Measurements from ENCODE around the gene PRICKLE4.
"Not testable (repeated sequence)": the region's sequence is repeated elsewhere in the genome, so short reads cannot be mapped to it uniquely, and the experiment has no call there.

PRICKLE4 gene

GRCh38 chr6:41746107-41746506 is 34.5 kb upstream of the PRICKLE4 start:
- DNase-seq = no peak

- no peak for DNase-seq
Measured at GRCh38 chr6:41747256-41748101, 33.1 kb upstream of the PRICKLE4 start, which contains the start of gene PGC. PGC (minus strand) TSS chr6:41747397; CDS start chr6:41747334, 63 bp downstream.

DNA sequence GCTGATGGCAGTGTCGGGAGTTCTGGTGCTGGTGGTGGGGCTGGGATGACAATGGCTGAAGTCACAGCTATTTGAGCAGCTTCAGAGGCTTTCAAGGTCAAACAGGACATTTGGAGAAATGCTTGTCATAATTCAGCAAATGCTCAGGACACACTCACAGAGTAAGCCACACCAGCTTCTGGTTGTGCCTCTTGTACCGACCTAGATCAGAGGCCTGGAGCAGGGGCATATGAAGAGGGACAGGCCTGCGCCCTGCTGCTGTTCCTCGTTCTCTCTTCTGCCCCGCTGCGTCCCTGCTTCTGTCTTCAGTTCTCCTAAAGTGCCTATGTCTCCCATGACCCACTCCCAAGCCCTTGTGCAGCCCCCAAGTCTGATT is 32.5 kb upstream of the PRICKLE4 start:
- DNase-seq = no peak

GRCh38 chr6:41748542-41748941 is 32.0 kb upstream of the PRICKLE4 start:
- no peak for DNase-seq

GRCh38 chr6:41750374-41750773 is 30.2 kb upstream of the PRICKLE4 start:
- no peak for DNase-seq

DNA sequence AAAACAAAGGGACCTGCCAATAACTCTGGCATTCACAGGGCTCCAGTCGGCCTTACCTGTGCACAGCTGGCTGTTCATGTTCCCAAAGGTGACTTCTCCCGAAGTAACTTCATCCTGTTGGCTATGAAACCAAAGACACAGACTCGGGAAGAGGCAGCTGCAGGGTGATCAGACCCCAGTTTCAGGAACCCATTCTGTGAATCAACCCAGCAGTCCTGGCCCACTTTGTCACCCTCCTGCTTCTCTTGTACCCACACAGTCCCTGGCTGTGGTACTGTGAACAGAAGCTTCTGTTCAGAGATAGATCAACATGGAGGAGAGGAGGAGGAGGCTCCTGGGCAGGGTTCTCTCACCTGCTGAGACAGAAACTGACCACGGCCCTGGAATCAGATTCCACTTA is 24.7 kb upstream of the PRICKLE4 start:
- no peak for DNase-seq

DNA sequence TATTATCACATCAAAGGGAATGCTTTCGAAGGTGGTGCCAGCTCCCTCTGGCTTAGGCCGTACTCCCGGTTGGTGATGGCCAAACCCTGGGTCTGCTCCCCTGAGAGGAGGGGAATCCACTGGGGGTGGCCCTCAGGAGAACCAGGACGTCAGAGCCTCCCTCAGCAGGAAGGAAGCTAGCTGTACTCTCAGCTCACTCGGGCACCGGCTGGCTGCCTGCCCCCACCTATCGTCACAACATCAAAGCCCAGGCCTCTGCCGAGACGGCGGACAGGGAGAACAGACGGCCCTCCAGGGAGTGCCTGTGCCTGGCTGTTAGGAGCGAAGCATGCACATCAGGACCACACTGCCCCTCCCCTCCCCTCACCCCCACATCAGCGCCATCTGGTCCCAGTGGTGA is 24.2 kb upstream of the PRICKLE4 start:
- DNase-seq = no peak

GRCh38 chr6:41757271-41757670 is 23.3 kb upstream of the PRICKLE4 start:
- no peak for DNase-seq

GRCh38 chr6:41757931-41758640 is 22.5 kb upstream of the PRICKLE4 start:
- no peak for DNase-seq

GRCh38 chr6:41758641-41759035 is 21.9 kb upstream of the PRICKLE4 start:
- DNase-seq = no peak

DNA sequence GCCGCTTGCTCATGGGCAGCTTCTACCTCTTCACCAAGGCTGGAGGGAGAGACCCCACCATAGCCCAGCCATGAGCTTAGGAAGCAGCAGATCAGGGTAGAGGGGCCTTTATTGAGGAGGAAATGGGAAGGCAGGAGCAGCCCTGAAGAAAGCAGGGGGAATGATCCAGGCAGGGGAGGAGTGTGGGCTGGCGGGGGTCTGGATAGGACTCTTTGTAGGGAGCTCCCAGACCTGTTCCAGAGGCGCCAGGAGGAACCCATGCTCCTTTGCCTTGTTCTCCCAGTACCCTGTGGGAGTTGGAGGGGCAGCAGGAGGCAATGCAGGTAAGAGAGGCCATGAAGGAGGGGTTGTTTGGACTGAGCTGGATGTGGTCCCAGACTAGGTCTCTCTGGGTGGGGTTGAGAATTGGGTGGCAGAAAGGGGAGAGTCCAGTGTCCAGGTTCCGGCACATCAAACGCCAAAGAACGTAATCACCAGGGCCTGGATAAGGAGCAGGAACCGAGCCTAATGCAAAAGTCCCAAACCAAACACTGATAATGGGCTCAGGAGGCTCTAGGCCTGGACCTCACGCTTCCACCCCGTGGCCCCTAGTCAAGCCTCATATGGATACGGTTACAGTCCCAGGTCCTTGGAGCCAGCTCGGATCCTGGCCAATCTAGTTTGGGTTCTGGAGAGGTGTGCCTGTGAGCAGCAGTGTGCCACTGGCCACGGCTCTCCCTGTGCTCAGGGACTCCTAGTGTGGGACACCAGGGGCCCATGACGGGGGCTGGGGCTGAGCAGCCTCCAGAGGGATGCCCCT is 21.3 kb upstream of the PRICKLE4 start:
- no peak for DNase-seq

DNA sequence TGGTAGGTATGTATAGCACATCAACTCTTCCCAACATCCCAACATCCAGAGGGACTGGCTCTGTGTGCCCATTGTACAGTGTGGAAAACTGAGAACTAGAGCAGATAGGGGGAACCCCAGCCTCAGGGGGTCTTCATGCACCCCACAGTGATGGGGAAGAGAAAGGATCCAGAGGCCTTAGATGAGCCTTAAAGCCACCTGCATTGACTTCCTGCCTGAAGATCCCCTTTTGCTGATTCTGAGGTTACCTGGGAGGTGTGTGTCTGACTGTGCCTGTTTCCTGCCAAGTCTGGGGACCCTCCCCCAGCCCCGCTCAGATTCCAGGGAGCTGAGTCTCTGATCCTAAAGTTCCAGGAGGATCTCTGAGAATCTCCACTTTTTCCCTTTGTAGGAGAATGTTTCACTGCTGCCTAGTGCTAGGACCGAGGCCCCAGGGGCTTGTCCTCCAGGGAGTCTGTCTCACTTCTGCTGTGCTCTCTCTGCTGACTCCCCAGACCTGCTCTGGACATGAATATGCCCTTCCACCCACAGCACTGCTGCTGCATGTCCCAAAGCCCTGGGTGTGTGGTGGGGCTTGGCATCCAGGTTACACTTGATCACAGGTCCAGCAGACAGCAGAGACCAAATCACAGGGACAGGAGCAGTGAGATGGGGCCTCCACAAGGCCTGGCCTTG is 20.5 kb upstream of the PRICKLE4 start:
- no peak for DNase-seq

DNA sequence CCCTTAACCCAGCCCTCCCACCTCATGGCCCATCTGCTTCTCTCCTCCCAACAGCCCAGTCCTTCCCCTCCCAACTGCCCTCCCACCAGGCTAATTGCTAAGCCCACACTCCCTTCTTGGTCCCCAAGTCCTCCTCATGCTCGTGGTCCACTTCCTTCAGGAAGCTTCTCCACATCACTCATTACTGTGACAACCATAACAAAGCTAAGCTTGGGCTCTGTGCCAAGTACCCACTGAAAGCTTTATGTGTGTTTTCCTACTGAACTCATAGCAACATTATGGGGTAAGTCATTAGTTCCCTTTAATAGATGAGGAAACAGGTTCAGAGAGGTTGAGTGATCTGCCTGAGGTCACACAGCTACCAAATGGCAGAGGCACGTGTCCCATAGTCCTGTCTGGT is 17.1 kb upstream of the PRICKLE4 start:
- no peak for DNase-seq

DNA sequence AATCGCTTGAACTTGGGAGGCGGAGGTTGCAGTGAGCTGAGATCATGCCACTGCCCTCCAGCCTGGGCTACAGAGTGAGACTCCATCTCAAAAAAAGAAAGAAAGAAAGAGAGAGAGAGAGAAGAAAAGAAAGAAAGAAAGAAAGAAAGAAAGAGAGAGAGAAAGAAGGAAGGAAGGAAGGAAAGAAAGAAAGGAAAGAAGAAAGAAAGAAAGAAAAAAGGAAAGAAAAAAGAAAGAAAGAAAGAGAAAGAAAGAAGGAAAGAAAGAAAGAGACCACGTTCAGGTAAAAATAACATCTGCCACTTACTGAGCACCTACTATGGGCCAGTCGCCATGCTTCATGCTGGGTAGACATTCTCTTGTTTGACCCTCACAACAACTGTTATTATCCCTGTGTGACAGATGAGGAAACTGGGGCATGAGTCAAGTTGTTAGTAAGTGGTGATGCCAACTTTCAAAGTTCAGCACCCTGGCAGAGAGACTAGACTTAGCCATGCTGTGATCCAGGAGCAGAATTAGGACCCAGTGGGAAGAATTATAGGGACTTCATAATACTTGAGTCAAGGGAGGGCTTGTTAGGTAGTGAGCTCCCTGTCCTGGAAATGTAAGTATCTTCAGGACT is 14.4 kb upstream of the PRICKLE4 start:
- not testable (repeated sequence) for DNase-seq

DNA sequence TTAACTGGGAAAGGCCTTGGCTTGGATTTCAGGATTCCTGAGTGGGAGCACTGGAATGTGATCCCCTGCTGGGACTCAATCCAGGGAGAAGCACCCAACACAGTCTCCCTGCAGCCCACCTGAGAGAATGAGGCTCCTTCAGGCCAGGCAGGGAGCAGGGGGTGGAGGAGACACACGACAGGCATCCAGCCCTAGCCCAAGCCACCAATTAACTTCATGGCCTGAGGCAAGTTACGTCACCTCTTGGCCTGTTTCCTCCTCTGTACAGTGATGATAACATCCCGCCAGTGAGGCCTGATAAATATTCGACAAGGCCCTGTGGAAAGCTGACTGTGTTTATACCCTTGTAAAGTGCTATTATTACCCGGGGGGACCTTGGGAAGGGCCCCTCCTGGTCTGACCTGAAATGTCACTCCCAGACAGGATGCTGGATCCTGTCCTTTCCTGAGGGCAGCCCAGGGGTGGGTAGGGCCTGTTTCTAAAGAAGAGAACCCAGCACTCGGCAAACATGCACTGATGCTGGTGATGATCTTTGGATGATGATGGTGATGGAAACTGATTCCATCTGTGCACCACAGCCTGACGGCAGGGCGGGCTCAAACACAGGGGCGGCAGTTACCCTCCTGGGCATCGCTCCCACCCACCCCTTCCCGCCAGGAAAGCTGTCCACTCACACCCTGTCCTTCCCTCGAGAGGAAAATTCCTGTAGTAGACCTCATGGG is 13.3 kb upstream of the PRICKLE4 start:
- no peak for DNase-seq

DNA sequence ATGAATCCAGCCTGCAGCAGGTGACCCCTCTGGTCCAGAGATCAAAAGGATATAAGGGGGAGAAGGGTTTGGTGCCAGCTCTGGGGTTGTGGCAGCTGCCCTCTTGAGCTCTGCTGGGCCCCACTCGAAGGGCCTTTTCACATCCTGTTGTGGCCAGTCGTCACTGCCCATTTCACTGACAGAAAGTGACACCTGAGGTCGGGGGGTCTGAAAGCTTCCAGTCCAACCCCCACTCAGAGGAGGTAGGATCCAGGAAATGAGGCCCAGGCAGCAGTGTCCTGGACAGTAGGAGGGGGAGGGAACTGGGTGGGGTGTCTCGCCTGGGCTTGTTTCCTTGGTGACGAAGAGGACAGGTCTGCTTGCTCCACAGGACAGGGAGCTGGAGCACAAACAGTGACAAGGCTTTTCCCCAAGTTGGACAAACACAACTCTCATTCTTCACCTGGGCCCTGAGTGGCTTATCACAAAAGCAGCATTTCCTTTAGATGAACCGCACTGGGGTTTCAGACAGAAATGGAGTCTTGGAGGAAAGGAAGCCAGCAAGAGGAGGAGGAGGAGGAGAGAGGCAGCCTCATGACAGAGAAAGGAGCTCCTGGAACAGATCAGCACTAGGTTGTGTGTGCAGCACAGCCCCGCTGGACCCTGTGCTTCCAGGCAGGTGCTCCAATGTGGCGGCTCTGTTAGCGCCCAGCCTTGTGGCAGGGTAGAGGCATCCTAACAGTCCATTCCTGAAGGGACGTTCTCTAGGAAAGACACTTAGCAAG is 11.9 kb upstream of the PRICKLE4 start:
- no peak for DNase-seq

DNA sequence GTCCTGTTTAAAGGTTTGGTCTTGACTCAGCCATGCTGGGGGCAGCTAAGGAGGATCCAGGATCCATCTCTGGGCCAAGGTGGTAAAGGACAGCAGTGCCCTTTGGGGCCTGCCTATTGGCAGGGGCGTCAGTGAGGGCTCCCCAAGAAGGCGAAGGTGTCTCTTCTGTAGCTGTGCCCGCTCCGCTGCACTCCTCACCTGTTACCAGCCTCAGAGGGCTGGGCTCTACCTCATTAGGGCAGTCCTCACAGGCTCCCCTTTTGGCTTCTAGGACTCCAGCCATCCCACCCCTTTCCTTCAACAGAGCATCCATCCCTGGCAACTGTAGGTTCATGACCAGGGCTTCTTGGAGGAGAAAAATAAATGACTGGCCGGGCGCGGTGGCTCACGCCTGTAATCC is 11.2 kb upstream of the PRICKLE4 start:
- DNase-seq = no peak

DNA sequence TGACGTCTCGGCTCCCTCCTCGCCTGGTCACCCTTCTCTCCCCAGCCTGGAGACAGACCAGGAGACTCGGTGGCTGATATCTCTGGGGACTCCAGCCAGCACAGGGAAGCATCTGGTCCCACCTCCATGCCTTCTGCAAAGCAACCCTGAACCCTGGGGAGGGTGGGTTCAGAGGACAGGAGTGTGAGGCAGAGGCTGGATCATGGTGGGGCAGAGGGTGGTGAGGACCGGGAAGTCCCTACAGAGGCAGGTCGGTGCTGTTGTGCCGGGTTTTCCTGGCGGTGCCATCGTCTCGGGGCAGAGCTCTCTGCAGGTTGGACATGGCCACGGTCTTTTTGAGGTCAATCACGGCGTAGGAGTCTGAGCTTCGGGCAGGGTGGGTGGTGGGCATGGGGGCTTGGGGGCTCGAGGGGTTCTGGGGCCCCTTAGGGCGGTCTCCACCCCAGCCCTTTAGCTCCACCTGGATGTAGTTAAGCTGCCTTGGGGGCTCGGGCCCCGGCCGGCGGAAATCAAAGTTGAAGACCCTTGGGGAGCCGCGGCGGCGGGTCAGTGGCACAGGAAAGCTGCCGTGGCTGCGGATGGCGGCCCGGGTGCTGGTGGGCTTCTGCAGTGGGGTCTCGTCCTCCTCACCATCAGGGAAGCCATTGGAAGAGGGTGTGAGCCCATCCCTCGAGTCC is 10.1 kb upstream of the PRICKLE4 start:
- no peak for DNase-seq

DNA sequence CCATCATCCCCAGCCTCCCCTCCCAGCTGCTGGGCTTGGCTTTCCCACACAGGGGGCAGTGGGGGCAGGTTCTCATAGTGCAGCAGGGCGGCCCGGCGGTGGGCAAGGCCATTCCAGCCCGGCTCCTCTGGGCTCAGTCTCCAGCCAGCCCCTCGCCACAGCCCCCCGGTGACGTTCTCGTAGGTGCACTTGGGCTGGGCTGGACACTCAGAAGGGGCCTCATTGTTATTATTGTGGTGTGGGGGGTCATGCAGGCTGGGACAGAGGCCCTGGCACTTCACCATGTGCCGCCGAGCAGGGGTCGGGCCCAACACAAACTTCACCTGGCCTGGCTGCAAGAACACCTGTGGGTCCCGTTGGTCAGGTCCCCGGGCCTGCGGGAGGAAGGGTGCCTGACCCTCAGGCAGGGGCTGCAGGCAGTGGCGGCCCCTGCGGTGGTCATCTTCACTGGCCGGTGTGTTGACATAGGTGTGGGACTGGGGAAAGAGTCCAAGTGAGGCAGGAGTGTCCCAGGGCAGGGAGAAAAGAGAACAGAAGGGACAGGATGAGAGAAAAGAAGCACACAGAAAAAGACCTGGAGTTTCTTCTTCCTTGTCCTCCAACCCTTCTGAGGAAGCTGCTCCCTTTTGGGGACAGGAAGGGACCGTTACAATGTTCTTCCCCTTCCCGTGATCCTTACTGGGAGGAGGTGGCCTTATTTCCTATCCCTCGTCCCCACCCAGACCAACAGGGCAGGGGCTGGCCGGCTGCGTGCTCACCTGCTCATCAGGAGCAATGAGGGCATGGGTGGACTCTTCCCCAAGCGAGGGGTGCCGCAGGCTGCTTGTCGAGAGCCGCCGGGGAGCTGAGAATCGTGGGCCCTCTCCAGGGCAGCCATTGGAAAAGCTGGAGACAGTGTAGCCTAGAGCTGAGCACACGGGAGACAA is 9.3 kb upstream of the PRICKLE4 start:
- DNase-seq = no peak
